ENCODE results near the gene CACTIN. TPM values are rescaled to one million over a fixed set of nuclear protein-coding genes. Genes with fewer than 3 reads are reported as not detected.

CACTIN gene
- polyA plus RNA-seq, 1 experiment = 13.8 TPM

DNA sequence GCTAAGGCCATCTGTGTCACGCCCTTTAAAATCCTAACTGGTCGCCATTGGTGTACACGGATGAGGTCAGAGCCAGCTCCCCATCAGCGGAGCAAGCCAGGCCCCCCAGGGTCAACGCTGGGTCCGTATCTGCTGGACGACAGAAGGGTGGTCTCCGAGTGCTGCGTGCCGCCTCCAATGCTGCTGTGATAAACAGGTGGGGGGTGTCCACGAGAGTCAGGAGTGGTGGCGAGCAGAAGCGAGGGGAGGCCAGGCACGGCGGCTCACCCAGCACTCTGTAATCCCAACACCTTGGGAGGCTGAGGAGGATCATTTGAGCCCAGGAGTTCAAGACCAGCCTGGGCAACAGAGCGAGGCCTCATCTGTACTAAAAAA is 30.8 kb upstream of the CACTIN start:
- CTCF ChIA-PET = interaction anchor here (2.2 to 2.5 kb wide), 3 partner anchors 8 to 112 kb away, joined by 6 to 19 read pairs (median 9); no protein-coding TSS in a partner anchor
- DNase-seq (ENCODE audit: low read depth) = no peak
- TF ChIP-seq, protein P1, sequence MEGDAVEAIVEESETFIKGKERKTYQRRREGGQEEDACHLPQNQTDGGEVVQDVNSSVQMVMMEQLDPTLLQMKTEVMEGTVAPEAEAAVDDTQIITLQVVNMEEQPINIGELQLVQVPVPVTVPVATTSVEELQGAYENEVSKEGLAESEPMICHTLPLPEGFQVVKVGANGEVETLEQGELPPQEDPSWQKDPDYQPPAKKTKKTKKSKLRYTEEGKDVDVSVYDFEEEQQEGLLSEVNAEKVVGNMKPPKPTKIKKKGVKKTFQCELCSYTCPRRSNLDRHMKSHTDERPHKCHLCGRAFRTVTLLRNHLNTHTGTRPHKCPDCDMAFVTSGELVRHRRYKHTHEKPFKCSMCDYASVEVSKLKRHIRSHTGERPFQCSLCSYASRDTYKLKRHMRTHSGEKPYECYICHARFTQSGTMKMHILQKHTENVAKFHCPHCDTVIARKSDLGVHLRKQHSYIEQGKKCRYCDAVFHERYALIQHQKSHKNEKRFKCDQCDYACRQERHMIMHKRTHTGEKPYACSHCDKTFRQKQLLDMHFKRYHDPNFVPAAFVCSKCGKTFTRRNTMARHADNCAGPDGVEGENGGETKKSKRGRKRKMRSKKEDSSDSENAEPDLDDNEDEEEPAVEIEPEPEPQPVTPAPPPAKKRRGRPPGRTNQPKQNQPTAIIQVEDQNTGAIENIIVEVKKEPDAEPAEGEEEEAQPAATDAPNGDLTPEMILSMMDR (IDR thresholded peaks at IDR 0.05; ENCODE audit: insufficient read depth, low read depth, low read length) = no peak
- no peaks in the 10 kb centered on the region for H3K27me3 ChIP-seq (ENCODE audit: control insufficient read depth, insufficient read depth, low read length)
- H3K4me3 ChIP-seq (ENCODE audit: low read depth, low read length) = no peak overlapping the region
- peaks cover 41% of the 10 kb centered on the region for H3K36me3 ChIP-seq (ENCODE audit: control insufficient read depth, insufficient read depth, low read length)
- POLR2A ChIA-PET = no interaction called here

DNA sequence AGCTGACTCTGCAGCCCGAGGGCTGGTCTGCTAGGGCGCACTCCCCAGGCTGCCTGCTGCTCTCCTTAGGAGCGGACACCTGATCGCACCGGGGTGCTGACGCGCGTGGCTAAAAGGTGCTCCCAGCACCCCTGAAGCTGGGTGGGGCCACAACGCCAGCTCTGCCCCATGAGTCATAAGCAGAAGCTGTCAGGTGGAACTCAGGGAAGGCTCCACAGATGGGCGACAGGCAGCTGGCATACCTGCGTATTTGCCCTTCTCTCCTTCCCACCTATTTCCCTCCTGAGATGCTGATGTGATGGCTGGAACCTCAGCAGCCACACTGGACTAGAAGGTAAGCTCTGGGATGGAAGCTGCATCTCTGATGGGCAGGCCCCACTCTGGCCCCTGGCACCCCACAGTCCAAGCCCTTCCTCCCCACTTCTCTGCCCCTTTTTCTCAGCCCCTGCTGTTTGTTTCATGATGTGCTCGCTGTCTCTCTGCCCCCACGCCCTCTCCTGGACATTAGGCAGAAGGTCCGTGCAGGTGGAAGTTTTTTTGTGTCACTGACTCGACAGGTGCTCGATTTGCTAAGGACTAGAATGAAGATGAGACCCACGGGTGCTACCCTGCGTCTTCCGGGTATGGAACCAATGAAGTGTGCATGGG is 30.3 kb upstream of the CACTIN start:
- no peak for DNase-seq (ENCODE audit: low read depth)
- Histone ChIP-seq H3K27me3 (ENCODE audit: control insufficient read depth, insufficient read depth, low read length) (no peaks in the 10 kb centered on the region), H3K36me3 (ENCODE audit: control insufficient read depth, insufficient read depth, low read length) (peaks cover 42% of the 10 kb centered on the region), H3K4me3 (ENCODE audit: low read depth, low read length) (no peak overlapping the region)
- ChIA-PET CTCF (interaction anchor here (2.2 to 2.5 kb wide), 4 partner anchors 9 to 112 kb away, joined by 6 to 19 read pairs (median 10); partner anchors contain the start of gene PIP5K1C), POLR2A (no interaction called here)
- TF ChIP-seq, protein P1 (IDR thresholded peaks at IDR 0.05; ENCODE audit: insufficient read depth, low read depth, low read length) = no peak

DNA sequence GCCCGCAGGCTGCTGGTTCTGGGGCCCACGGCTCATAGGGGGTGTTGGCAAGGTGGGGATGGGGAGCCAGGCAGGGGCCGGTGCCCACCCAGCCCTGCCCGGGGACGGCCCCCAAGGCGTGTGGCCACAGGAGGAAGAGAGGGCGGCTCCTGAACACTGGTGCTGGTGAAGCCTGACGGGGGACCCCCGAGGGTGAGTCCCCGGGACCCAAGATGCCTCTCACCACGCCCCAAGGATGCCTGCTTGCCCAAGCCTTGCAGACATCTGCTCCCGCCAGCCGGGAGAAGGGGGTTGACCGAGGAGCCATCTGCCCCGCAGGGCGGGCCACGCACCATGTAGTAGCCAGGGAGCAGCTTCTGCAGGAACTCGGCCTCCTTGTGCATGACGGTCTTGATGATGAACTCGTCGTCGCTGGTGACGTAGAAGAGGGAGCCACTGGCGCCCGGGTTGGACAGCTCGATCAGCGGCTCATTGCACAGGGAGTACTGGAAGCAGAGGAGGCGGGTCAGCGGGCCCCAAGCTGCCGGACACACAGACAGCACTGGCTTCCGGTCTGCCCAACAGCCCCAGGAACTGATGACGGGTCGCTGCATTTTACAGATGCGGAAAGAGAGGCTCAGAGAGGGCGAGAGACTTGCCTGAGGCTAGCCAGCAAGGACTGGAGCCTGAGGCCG is 29.6 kb upstream of the CACTIN start:
- Histone ChIP-seq H3K4me3 (ENCODE audit: low read depth, low read length) (no peak overlapping the region), H3K27me3 (ENCODE audit: control insufficient read depth, insufficient read depth, low read length) (no peaks in the 10 kb centered on the region), H3K36me3 (ENCODE audit: control insufficient read depth, insufficient read depth, low read length) (peaks cover 43% of the 10 kb centered on the region)
- TF ChIP-seq, protein P1 (IDR thresholded peaks at IDR 0.05; ENCODE audit: insufficient read depth, low read depth, low read length) = no peak
- POLR2A ChIA-PET = no interaction called here
- CTCF ChIA-PET = interaction anchor here (2.2 to 2.5 kb wide), 4 partner anchors 9 to 111 kb away, joined by 6 to 19 read pairs (median 10); partner anchors contain the start of gene PIP5K1C
- DNase-seq (ENCODE audit: low read depth) = no peak

DNA sequence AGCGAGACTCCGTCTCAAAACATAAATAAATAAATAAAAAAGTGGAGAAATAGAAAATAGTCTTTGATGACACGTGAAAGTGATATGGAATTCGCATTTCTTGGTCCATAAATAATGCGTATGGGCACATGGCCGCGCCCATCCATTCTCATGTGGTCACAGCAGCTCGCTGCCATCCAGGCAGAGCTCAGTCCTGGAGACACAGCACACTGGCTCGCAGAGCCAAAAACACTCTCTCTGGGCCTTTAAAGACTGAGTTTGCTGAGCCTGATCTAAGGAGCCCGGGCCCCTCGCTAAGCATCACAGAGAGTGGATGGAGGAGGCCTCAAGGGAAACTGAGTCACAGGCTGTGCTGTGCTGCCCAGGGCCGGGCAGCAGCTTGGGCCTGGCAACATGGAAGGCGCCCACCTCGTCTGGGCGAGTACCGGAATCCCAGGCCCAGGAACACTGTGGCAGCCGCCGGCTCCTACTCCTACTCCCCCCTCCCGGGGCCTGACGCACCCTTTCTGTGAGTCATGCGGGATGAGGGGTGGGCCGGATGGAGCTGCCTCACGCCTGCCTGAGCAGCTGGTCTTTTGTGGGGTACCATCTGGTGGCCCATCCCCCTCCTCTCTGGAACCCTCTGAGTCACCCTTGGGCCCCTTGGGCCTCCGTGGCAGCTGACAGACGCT is 28.9 kb upstream of the CACTIN start:
- TF ChIP-seq, protein P1 (IDR thresholded peaks at IDR 0.05; ENCODE audit: insufficient read depth, low read depth, low read length) = no peak
- Histone ChIP-seq H3K36me3 (ENCODE audit: control insufficient read depth, insufficient read depth, low read length) (peaks cover 40% of the 10 kb centered on the region), H3K27me3 (ENCODE audit: control insufficient read depth, insufficient read depth, low read length) (no peaks in the 10 kb centered on the region), H3K4me3 (ENCODE audit: low read depth, low read length) (no peak overlapping the region)
- ChIA-PET POLR2A (interaction anchor here (0.6 kb wide), 2 partner anchors 27 to 320 kb away, joined by 3 to 5 read pairs; no protein-coding TSS in a partner anchor), CTCF (interaction anchor here (2.3 to 2.5 kb wide), 3 partner anchors 10 to 110 kb away, joined by 9 to 19 read pairs (median 10); partner anchors contain the start of gene PIP5K1C)
- DNase-seq (ENCODE audit: low read depth) = peak; percentile 82
